C4-2B (cell line): ENCODE measurements around the gene RASAL3.

Experiments used
- ZFX ChIP-seq: fragments of 450-650 bp; IDR thresholded peaks from 2 replicates; pipeline ENCODE4 v1.6.1; 2017
- TF ChIP-seq, protein P1 (sequence below): fragments of 450-650 bp; conservative IDR thresholded peaks from 2 replicates; pipeline ENCODE4 v1.5.1; 2017; ENCODE audit warnings: mild to moderate bottlenecking

DNA sequence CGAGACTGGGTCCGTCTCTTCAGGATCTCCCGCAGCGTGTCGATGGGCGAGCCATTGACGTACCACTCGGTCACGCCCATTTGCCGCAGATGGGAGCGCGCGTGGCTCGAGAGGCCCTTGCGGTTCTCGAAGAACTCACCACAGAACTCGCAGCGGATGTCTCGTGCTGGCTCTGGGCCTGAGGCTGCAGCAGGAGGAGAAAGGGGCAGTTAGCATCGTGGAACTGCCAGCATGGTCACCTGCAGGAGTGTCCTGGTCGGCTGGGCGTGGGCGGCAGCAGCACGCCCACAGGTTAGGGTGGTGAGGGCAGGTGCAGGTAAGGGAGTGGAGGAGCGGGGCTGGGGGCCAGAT, 37.0 kb downstream of the RASAL3 start:
- TF ChIP-seq, protein P1, sequence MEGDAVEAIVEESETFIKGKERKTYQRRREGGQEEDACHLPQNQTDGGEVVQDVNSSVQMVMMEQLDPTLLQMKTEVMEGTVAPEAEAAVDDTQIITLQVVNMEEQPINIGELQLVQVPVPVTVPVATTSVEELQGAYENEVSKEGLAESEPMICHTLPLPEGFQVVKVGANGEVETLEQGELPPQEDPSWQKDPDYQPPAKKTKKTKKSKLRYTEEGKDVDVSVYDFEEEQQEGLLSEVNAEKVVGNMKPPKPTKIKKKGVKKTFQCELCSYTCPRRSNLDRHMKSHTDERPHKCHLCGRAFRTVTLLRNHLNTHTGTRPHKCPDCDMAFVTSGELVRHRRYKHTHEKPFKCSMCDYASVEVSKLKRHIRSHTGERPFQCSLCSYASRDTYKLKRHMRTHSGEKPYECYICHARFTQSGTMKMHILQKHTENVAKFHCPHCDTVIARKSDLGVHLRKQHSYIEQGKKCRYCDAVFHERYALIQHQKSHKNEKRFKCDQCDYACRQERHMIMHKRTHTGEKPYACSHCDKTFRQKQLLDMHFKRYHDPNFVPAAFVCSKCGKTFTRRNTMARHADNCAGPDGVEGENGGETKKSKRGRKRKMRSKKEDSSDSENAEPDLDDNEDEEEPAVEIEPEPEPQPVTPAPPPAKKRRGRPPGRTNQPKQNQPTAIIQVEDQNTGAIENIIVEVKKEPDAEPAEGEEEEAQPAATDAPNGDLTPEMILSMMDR = no peak
- TF ChIP-seq ZFX = no peak
